Epithelial cell of proximal tubule (primary cell): ENCODE results near the gene HOXC13. TPM values are rescaled to one million over a fixed set of nuclear protein-coding genes. Genes with fewer than 3 reads are reported as not detected.

ENCODE experiments used
- DNase-seq: peaks from one replicate; pipeline ENCODE4 v3.0.0-alpha.2; 2011; ENCODE audit warnings: low read depth
- H3K4me3 ChIP-seq: 2 replicates; pipeline ENCODE4 v1.5.1; 2011; ENCODE audit warnings: low read depth, mild to moderate bottlenecking, low read length
- CTCF ChIP-seq: conservative IDR thresholded peaks from 2 replicates; pipeline ENCODE4 v1.5.1; 2012; ENCODE audit warnings: low read depth, mild to moderate bottlenecking, low read length
- total RNA-seq: library from RNA; depleted of rRNA; stranded (reverse); fragments of >200 nt; gene quantifications from 2 replicates; pipeline ENCODE4 v1.2.3, GENCODE V29; 2015

Gene HOXC13
- total RNA-seq, 1 donor from 2014 or later, result not detected

- no peak for TF ChIP-seq CTCF
- no peak overlapping the region for H3K4me3 ChIP-seq
- DNase-seq, result no peak
Measured at GRCh38 chr12:53956251-53956887, 17.7 kb downstream of the HOXC13 start.

- no peak overlapping the region for H3K4me3 ChIP-seq
- no peak for DNase-seq
- no peak for TF ChIP-seq CTCF
Measured at GRCh38 chr12:53956914-53957536, 18.4 kb downstream of the HOXC13 start.

- TF ChIP-seq CTCF, result no peak
- no peak for DNase-seq
Measured at GRCh38 chr12:53958128-53958527, 19.5 kb downstream of the HOXC13 start.

GRCh38 chr12:53959314-53959713 lies 20.7 kb downstream of the HOXC13 start:
- no peak overlapping the region for H3K4me3 ChIP-seq
- no peak for TF ChIP-seq CTCF
- DNase-seq, result no peak

More at GRCh38 chr12:53958128-53958527, 19.5 kb downstream of the HOXC13 start:
- H3K4me3 ChIP-seq, result no peak overlapping the region

- no peak overlapping the region for H3K4me3 ChIP-seq
- no peak for DNase-seq
- TF ChIP-seq CTCF, result no peak
Measured at GRCh38 chr12:53960187-53961024, 21.8 kb downstream of the HOXC13 start.

- DNase-seq, result no peak
- TF ChIP-seq CTCF, result peak; percentile 14
- H3K4me3 ChIP-seq, result no peak overlapping the region
Measured at GRCh38 chr12:53961025-53961761, 22.6 kb downstream of the HOXC13 start.
